Measurements from ENCODE around the gene ADAM19. TPM values are rescaled to one million over a fixed set of nuclear protein-coding genes. Genes with fewer than 3 reads are reported as not detected.

ADAM19 gene
- total RNA-seq, 2 experiments from 2014 or later, result 118 to 127 TPM

DNA sequence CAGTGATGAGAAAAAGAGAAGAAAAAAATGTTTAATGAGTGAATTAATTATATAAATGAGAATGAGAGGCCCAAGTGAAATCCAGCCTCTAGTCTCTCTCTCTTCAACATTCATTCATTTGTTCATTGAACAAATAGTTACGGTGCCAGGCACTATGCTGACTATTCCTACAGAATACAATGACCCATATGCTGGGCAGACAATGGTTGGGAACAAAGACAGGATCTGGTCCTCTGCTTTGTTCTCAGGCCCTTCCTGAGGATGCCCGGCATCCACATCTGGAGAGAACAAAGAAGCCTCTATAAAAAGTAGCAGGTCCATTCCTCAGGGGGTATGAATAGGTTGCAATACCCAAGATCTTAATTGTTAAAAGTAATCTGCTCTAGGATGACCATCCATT, 6.9 kb downstream of the ADAM19 start:
- DNase-seq, result no peak
- POLR2A ChIA-PET, result interaction anchor here (0.6 to 1.0 kb wide), 2 partner anchors 32 to 44 kb away, joined by 3 read pairs; no protein-coding TSS in a partner anchor
- CTCF ChIA-PET, result interaction anchor here (0.6 to 2.8 kb wide), 6 partner anchors 10 to 150 kb away, joined by 3 to 10 read pairs (median 4); no protein-coding TSS in a partner anchor
- Mint-ChIP-seq H3K36me3 (ENCODE audit: low read depth) (peaks cover 75% of the 10 kb centered on the region), H3K27ac (no peak overlapping the region), H3K9me3 (no peaks in the 10 kb centered on the region), H3K4me3 (peak overlapping the region; percentile 23), H3K4me1 (peaks cover 80% of the 10 kb centered on the region), H3K27me3 (no peaks in the 10 kb centered on the region)

DNA sequence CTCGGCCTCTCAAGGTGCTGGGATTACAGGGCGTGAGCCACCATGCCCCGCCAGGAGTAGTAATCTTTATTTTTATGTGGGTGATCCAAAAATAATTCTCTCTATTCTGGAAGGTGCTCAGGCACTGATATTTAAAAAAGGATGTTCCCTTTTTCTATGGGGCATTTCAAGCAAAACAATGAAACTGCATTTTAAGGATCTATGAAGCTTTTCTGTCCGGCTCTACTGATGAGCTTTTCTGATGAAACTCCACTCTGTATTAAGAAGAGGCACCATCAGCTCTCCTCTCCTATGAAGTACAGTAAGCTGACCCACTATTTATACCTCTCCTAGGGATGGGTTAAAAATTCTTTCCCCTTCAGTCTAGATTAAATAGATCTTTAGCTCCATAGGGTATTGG, 7.4 kb downstream of the ADAM19 start:
- POLR2A ChIA-PET, result interaction anchor here (0.6 kb wide), 1 partner anchor 32 kb away, joined by 3 read pairs; no protein-coding TSS in a partner anchor
- Mint-ChIP-seq H3K9me3 (no peaks in the 10 kb centered on the region), H3K27ac (no peak overlapping the region), H3K4me1 (peaks cover 82% of the 10 kb centered on the region), H3K27me3 (no peaks in the 10 kb centered on the region), H3K36me3 (ENCODE audit: low read depth) (peaks cover 77% of the 10 kb centered on the region), H3K4me3 (no peak overlapping the region)
- DNase-seq, result no peak
- CTCF ChIA-PET, result interaction anchor here (0.7 to 2.8 kb wide), 6 partner anchors 11 to 264 kb away, joined by 3 to 8 read pairs (median 4); no protein-coding TSS in a partner anchor

DNA sequence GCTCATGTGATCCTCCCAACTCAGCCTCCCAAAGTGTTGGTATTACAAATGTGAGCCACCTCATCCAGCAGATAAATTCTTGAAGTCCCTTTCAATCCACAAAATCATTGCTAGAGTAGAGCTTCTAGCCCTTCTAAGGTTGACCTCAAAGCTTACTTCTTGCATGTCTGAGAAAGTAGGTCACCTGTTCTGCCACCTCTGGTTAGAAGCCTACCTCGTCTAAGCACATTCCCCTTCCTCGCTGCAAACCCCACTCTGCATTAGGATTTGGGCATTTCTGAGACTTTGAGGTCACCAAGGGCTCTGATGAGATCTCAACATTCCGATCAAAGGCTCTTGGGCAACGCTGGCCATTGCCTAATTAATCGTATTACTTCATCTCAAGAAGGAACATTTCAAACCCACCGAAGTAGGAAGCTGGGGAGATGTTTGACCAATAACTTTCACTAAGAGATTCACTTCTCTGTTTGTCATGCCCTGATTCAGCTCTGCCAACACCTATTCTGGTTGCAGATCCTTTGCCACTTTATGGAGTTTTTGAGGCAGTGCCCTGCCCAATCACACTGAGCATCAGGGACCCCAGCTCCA, 8.6 kb downstream of the ADAM19 start:
- H3K4me3 Mint-ChIP-seq, result peak overlapping the region; percentile 6
- ChIA-PET POLR2A (no interaction called here), CTCF (interaction anchor here (0.7 to 1.8 kb wide), 2 partner anchors 15 to 40 kb away, joined by 3 to 5 read pairs; no protein-coding TSS in a partner anchor)
- H3K4me1 Mint-ChIP-seq, result peaks cover 83% of the 10 kb centered on the region
- H3K27me3 Mint-ChIP-seq, result no peaks in the 10 kb centered on the region
- peaks cover 83% of the 10 kb centered on the region for H3K36me3 Mint-ChIP-seq (ENCODE audit: low read depth)
- H3K27ac Mint-ChIP-seq, result no peak overlapping the region
- DNase-seq, result no peak
- H3K9me3 Mint-ChIP-seq, result no peaks in the 10 kb centered on the region

DNA sequence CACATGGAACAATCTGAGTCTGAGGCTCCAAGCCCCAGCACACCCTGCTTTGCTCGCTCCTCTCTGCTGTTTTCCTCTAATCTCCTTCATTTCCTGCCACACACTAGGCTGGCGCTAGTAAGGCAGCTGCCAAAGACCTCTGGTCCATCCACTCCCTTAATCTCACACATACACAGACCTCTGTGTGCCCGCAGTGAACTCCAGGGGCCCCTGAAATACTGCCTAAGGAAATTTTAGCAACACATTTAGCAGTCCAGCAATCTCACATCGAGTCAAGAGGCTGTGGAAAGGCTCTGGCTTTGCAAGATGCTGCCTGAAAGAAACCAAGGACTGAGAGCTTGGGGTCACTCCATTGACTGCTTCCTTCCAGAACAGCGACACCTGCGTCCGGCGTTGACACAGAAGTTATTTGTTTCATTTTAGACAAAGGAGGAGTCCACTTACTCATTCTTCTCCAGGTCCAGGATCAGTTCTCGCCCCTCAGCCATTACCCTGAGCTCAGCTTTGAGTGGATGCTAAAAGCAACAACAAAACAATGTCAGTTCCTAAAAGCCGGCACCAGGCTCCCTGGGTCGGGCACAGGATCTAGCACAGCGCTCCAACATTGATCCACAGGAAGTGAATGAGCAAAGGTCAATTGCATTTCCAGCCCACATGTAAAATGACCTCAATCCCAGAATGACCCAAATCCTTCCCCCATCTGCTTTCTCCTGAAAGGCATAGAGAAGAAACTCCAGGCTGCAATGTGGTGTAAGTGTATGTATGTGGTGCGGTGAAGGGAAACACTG, 11.5 kb downstream of the ADAM19 start:
- ChIA-PET CTCF (interaction anchor here (1.2 to 1.9 kb wide), 2 partner anchors 28 to 179 kb away, joined by 3 to 5 read pairs; partner anchors contain the start of gene LSM11), POLR2A (no interaction called here)
- Mint-ChIP-seq H3K27ac (peak overlapping the region; percentile 17), H3K36me3 (ENCODE audit: low read depth) (peaks cover 84% of the 10 kb centered on the region), H3K27me3 (no peaks in the 10 kb centered on the region), H3K4me1 (peaks cover 77% of the 10 kb centered on the region), H3K9me3 (no peaks in the 10 kb centered on the region), H3K4me3 (no peak overlapping the region)
- no peak for DNase-seq

DNA sequence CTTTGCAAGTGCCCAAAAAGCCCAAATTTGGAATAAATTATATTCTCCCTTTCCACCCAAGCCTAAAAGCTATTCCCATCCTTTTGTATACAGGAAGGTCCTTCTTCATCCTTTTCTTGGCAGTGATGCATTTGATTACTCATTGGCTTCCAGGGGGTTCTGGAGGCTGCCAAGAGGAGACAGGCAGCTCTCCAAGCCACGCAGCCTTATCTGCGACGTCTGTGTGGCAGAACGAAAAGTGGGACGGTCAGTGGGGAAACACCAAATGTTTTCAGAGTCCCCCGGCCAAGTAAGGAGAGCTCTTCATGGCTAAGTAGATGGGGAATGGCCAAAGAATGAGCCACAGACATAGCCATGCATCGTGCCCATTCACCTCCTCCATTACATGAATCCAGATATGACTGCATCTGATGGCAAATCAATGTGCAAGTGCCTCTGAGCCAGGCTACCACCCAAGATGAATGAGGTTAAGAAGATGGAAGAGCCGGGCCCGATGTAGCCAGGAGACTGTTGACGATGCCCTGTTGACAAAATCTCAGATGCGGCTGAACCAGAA, 12.1 kb downstream of the ADAM19 start:
- H3K36me3 Mint-ChIP-seq (ENCODE audit: low read depth), result peaks cover 83% of the 10 kb centered on the region
- CTCF ChIA-PET, result interaction anchor here (1.2 to 1.9 kb wide), 3 partner anchors 27 to 221 kb away, joined by 3 to 5 read pairs (median 3); partner anchors contain the start of gene LSM11
- H3K27ac Mint-ChIP-seq, result peak overlapping the region; percentile 3

DNA sequence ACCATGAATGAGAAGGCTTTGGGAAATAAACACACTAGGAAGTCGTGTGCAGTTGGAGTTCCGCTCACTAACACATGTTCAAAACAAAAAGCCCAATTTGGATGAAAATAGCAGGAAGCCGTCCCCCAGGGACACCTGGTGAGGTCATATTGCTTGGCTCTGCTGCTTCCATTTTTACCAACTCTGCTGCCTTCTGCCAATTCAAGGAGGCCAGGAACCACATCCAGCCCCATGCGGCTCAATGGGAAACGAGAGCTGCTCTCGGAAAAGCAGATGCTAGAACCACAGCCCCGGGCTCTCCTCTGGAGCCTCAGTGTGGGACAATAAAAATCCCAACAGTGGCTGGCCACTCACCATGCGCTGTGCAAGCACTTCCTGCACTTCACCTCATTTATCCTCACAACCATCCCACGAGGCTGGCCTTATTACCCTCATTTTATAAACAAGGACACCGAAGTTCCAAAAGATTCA, 13.4 kb downstream of the ADAM19 start:
- Mint-ChIP-seq H3K4me1 (peaks cover 79% of the 10 kb centered on the region), H3K27me3 (no peaks in the 10 kb centered on the region), H3K27ac (peak overlapping the region; percentile 38), H3K36me3 (ENCODE audit: low read depth) (peaks cover 82% of the 10 kb centered on the region), H3K9me3 (peaks cover 2% of the 10 kb centered on the region), H3K4me3 (no peak overlapping the region)
- POLR2A ChIA-PET, result no interaction called here
- DNase-seq, result no peak
- CTCF ChIA-PET, result interaction anchor here (0.6 to 1.9 kb wide), 4 partner anchors 18 to 181 kb away, joined by 3 to 5 read pairs (median 4); partner anchors contain the start of gene LSM11

More for the DNA sequence above, 12.1 kb downstream of the ADAM19 start:
- DNase-seq, result no peak
- no peak overlapping the region for H3K4me3 Mint-ChIP-seq
- no peaks in the 10 kb centered on the region for H3K9me3 Mint-ChIP-seq
- peaks cover 77% of the 10 kb centered on the region for H3K4me1 Mint-ChIP-seq
- no peaks in the 10 kb centered on the region for H3K27me3 Mint-ChIP-seq
- POLR2A ChIA-PET, result interaction anchor here (0.6 kb wide), 1 partner anchor 91 kb away, joined by 3 read pairs; no protein-coding TSS in a partner anchor

DNA sequence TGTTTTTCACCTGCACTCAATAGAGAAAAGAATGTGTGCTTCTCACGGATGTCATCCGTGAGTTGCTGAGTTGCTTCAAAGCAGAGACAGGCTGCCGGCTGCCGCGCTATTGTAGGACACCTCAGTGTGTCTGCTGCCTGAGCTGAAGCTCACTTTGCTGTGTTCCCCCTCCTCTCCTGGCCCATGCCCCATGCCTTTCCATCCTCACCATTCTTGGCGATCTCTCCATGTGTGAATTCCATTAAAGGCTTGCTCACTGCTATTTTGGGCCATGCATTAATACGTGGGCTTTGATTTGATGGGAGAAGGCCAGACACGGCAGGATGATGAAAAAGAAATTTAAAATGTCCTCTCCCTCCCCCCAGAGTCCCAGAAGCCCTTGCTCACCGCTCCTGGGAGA, 14.5 kb downstream of the ADAM19 start:
- CTCF ChIA-PET, result no interaction called here
- H3K27me3 Mint-ChIP-seq, result no peaks in the 10 kb centered on the region
- H3K27ac Mint-ChIP-seq, result no peak overlapping the region
- peaks cover 82% of the 10 kb centered on the region for H3K4me1 Mint-ChIP-seq
- POLR2A ChIA-PET, result no interaction called here
- peaks cover 2% of the 10 kb centered on the region for H3K9me3 Mint-ChIP-seq
- H3K36me3 Mint-ChIP-seq (ENCODE audit: low read depth), result peaks cover 80% of the 10 kb centered on the region
- H3K4me3 Mint-ChIP-seq, result no peak overlapping the region
- DNase-seq, result no peak

DNA sequence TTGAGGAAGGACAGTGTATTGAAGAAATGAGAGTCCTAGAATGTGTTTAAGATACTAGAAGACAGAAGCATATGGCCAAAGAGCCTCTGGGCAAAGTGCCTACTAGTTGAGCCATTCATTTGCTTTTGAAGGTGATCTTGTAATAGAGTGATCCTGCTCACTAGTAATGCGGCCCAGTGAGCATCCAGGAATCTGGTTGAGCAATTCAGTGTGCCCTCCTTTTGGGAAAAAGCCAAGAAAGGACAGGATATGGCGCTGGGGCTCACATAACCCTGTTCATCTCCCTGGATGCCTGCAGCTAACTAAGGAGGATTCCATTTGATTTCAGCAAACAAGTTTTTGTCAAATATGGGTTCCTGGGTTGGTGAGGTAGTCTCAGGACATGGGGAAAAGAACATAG, 16.3 kb downstream of the ADAM19 start:
- no peak overlapping the region for H3K27ac Mint-ChIP-seq
- peaks cover 85% of the 10 kb centered on the region for H3K4me1 Mint-ChIP-seq
- CTCF ChIA-PET, result interaction anchor here (1.0 kb wide), 1 partner anchor 87 kb away, joined by 3 read pairs; no protein-coding TSS in a partner anchor
- no peak for DNase-seq
- H3K9me3 Mint-ChIP-seq, result peaks cover 2% of the 10 kb centered on the region
- POLR2A ChIA-PET, result no interaction called here
- H3K27me3 Mint-ChIP-seq, result no peaks in the 10 kb centered on the region
- peaks cover 78% of the 10 kb centered on the region for H3K36me3 Mint-ChIP-seq (ENCODE audit: low read depth)
- H3K4me3 Mint-ChIP-seq, result no peak overlapping the region

DNA sequence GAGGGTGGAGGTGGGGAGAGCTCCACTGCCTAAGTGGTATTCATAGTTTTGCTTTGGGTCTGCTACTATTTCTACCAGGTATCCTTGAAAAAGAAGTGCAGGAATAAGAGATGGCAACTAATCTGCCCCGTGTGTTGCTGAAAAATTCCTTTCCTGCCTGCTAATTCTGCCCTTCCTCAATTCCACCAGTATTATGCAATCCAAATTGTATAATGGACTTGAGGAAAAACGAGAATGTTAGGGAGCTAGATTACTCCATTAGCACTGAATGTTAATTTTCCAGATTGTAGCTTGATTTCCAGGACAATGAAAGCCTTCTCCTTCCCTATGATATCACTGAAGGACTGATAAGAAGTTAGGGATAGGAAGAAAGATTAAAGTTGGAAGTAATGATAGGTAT, 16.9 kb downstream of the ADAM19 start:
- peaks cover 72% of the 10 kb centered on the region for H3K36me3 Mint-ChIP-seq (ENCODE audit: low read depth)

DNA sequence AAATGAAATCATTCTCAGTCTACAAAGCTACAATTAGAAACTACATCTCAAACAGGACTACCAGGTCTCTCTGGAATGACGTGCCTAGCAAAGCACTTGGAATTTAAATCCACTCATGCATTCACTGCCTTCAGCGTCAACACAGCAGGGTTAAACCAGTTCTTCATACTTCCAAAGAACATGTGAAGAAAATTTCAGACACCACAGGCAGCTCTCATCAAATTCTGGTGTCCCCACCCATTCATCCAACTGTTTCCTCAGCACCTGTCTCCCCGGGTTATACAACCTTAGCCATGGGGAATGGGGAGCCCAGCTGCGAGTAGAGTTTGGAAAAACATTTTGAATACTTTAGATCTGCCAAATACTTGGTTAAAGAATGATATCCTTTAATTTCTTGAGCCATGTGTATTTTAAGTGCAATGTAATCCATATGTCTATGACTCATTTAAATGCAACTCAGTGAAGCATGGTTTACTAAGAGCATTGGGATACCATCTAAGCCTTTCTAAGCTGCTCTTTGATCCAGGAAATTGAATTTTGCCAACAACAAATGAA, 17.5 kb downstream of the ADAM19 start:
- CTCF ChIA-PET, result interaction anchor here (0.6 to 1.2 kb wide), 4 partner anchors 11 to 142 kb away, joined by 3 to 5 read pairs (median 4); no protein-coding TSS in a partner anchor
- H3K4me3 Mint-ChIP-seq, result no peak overlapping the region
- POLR2A ChIA-PET, result no interaction called here
- no peaks in the 10 kb centered on the region for H3K27me3 Mint-ChIP-seq
- H3K9me3 Mint-ChIP-seq, result peaks cover 2% of the 10 kb centered on the region
- peaks cover 77% of the 10 kb centered on the region for H3K4me1 Mint-ChIP-seq
- H3K27ac Mint-ChIP-seq, result no peak overlapping the region
- no peak for DNase-seq
- peaks cover 66% of the 10 kb centered on the region for H3K36me3 Mint-ChIP-seq (ENCODE audit: low read depth)

More for the DNA sequence above, 16.9 kb downstream of the ADAM19 start:
- H3K4me1 Mint-ChIP-seq, result peaks cover 83% of the 10 kb centered on the region
- no peak overlapping the region for H3K4me3 Mint-ChIP-seq
- no peak for DNase-seq
- CTCF ChIA-PET, result interaction anchor here (0.8 to 1.2 kb wide), 3 partner anchors 12 to 87 kb away, joined by 3 to 5 read pairs (median 4); no protein-coding TSS in a partner anchor
- no peak overlapping the region for H3K27ac Mint-ChIP-seq
- POLR2A ChIA-PET, result no interaction called here
- H3K27me3 Mint-ChIP-seq, result no peaks in the 10 kb centered on the region
- peaks cover 2% of the 10 kb centered on the region for H3K9me3 Mint-ChIP-seq

DNA sequence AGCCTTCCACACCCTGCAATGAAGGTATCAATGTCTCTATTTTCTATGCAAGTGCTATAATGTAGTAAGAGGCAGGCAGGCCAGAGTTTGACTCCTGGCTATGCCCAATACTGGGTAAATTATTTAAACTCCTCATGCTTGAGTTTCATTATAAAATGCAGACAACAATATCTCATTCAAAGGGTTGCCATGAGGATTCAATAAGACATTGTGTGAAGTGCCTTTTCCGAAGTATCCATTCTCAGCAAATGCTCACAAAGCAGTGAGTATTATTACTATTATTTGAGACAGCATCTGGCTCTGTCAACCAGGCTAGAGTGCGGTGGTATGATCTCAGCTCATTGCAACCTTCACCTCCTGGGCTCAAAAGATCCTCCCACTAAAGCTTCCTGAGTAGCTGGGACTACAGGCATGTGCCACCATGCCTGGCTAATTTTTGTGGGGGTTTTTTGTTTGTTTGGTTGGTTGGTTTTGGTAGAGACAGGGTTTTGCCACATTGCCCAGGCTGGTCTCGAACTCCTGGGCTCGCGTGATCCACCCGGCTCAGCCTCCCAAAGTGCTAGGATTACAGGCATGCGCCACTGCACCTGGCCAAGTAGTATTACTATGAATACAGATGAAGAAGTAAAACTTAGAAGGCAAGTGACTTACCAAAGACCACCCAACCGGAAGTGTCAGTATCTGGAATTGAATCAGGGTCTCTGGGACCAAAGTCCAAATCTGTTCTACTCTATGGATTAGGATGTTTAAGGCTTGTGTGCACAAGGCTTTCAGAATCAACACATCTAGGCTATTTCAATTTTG, 18.8 kb downstream of the ADAM19 start:
- H3K4me1 Mint-ChIP-seq, result peaks cover 77% of the 10 kb centered on the region
- peak overlapping the region; percentile 51 for H3K27ac Mint-ChIP-seq
- ChIA-PET POLR2A (no interaction called here), CTCF (interaction anchor here (0.7 kb wide), 2 partner anchors 14 to 98 kb away, joined by 3 to 4 read pairs; no protein-coding TSS in a partner anchor)
- DNase-seq, result no peak
- H3K9me3 Mint-ChIP-seq, result peaks cover 5% of the 10 kb centered on the region
- peaks cover 65% of the 10 kb centered on the region for H3K36me3 Mint-ChIP-seq (ENCODE audit: low read depth)
- no peaks in the 10 kb centered on the region for H3K27me3 Mint-ChIP-seq
- H3K4me3 Mint-ChIP-seq, result no peak overlapping the region

All from activated CD4-positive, alpha-beta T cell treated with anti-CD3 and anti-CD28 coated beads, Interleukin-2, amount 10 ng/mL, durations not matched to agents 7 days and 5 days (primary cell).